Duodenal mucosa (tissue), 2 donors: ENCODE measurements around the gene MRPS6.

Source experiments
- H3K27ac ChIP-seq: one replicate; pipeline ENCODE4 v1.7.0; 2013; ENCODE audit warnings: low read depth, low read length
- H3K27me3 ChIP-seq, 2 donors: one replicate each; pipeline ENCODE4 v1.7.0; 2013; ENCODE audit warnings: low read length in 2 of 2, control low read depth in 1 of 2; ENCODE audit not compliant: insufficient read depth in 2 of 2, control insufficient read depth in 1 of 2
- H3K36me3 ChIP-seq, 2 donors: one replicate each; pipeline ENCODE4 v1.7.0; 2013; ENCODE audit warnings: low read length in 2 of 2, control low read depth in 1 of 2; ENCODE audit not compliant: insufficient read depth in 2 of 2, control insufficient read depth in 1 of 2
- H3K4me1 ChIP-seq, 2 donors: one replicate each; pipeline ENCODE4 v1.7.0; 2013; ENCODE audit warnings: low read length in 2 of 2, control low read depth in 1 of 2; ENCODE audit not compliant: insufficient read depth in 2 of 2, control insufficient read depth in 1 of 2
- H3K4me3 ChIP-seq, 2 donors: one replicate each; pipeline ENCODE4 v1.7.0; 2013; ENCODE audit warnings: low read length in 2 of 2, low read depth in 1 of 2
- H3K9ac ChIP-seq, 2 donors: one replicate each; pipeline ENCODE4 v1.7.0; 2013; ENCODE audit warnings: low read length in 2 of 2, low read depth in 1 of 2
- H3K9me3 ChIP-seq, 2 donors: one replicate each; pipeline ENCODE4 v1.7.0; 2013; ENCODE audit warnings: low read length in 2 of 2, control low read depth in 1 of 2; ENCODE audit not compliant: control insufficient read depth in 1 of 2

Gene MRPS6

GRCh38 chr21:34073032-34073748, at the start of gene MRPS6, which contains the start of gene SLC5A3:
Gene MRPS6, plus strand, starts transcription at chr21:34073578. Its CDS starts 123 bp downstream, at chr21:34073701.
Gene SLC5A3, plus strand, starts transcription at chr21:34073578. Its CDS starts 21,621 bp downstream, at chr21:34095199.
- Histone ChIP-seq H3K9ac (peak within 1 kb of the TSS; percentile 80 to 86), H3K4me3 (peak within 1 kb of the TSS; percentile 81 to 89), H3K36me3 (no peaks in the 10 kb centered on the region), H3K4me1 (peaks cover 22 to 37% of the 10 kb centered on the region in 2 donors), H3K9me3 (no peaks in the 10 kb centered on the region), H3K27me3 (no peaks in the 10 kb centered on the region), H3K27ac (peak within 1 kb of the TSS; percentile 78)

- H3K27ac ChIP-seq = no peak overlapping the region
- H3K9me3 ChIP-seq = peaks cover 0 to 5% of the 10 kb centered on the region in 2 donors
- H3K4me1 ChIP-seq = peaks cover 14 to 21% of the 10 kb centered on the region in 2 donors
- no peak overlapping the region for H3K4me3 ChIP-seq
- H3K27me3 ChIP-seq = no peaks in the 10 kb centered on the region
- no peak overlapping the region for H3K9ac ChIP-seq
- no peaks in the 10 kb centered on the region for H3K36me3 ChIP-seq
Measured at GRCh38 chr21:34023691-34024373, 49.5 kb upstream of the MRPS6 start.

GRCh38 chr21:34024374-34024693, 49.0 kb upstream of the MRPS6 start:
- H3K27ac ChIP-seq = no peak overlapping the region
- H3K9me3 ChIP-seq = peaks cover 0 to 5% of the 10 kb centered on the region in 2 donors
- no peaks in the 10 kb centered on the region for H3K36me3 ChIP-seq
- peaks cover 14 to 18% of the 10 kb centered on the region in 2 donors for H3K4me1 ChIP-seq
- no peak overlapping the region for H3K9ac ChIP-seq
- no peak overlapping the region for H3K4me3 ChIP-seq
- no peaks in the 10 kb centered on the region for H3K27me3 ChIP-seq

GRCh38 chr21:34027721-34028461, 45.5 kb upstream of the MRPS6 start:
- Histone ChIP-seq H3K9me3 (no peaks in the 10 kb centered on the region), H3K27me3 (no peaks in the 10 kb centered on the region), H3K4me3 (no peak overlapping the region), H3K4me1 (peaks cover 8 to 23% of the 10 kb centered on the region in 2 donors), H3K36me3 (no peaks in the 10 kb centered on the region), H3K27ac (no peak overlapping the region), H3K9ac (no peak overlapping the region)

- H3K4me3 ChIP-seq = peak overlapping the region; percentile 11 to 33
- peaks cover 5 to 19% of the 10 kb centered on the region in 2 donors for H3K4me1 ChIP-seq
- no peaks in the 10 kb centered on the region for H3K27me3 ChIP-seq
- no peaks in the 10 kb centered on the region for H3K9me3 ChIP-seq
- no peaks in the 10 kb centered on the region for H3K36me3 ChIP-seq
- H3K9ac ChIP-seq = no peak overlapping the region
- no peak overlapping the region for H3K27ac ChIP-seq
Measured at GRCh38 chr21:34029743-34030528, 43.4 kb upstream of the MRPS6 start.

- Histone ChIP-seq H3K9ac (no peak overlapping the region), H3K4me3 (peak overlapping the region; percentile 5 to 43), H3K4me1 (peaks cover 5 to 19% of the 10 kb centered on the region in 2 donors), H3K27ac (no peak overlapping the region), H3K27me3 (no peaks in the 10 kb centered on the region), H3K9me3 (no peaks in the 10 kb centered on the region), H3K36me3 (no peaks in the 10 kb centered on the region)
Measured at GRCh38 chr21:34031835-34032370, 41.5 kb upstream of the MRPS6 start.

GRCh38 chr21:34034369-34035014, 38.9 kb upstream of the MRPS6 start:
- no peaks in the 10 kb centered on the region for H3K27me3 ChIP-seq

GRCh38 chr21:34035619-34036354, 37.6 kb upstream of the MRPS6 start:
- Histone ChIP-seq H3K4me1 (peaks cover 5 to 7% of the 10 kb centered on the region in 2 donors), H3K9me3 (no peaks in the 10 kb centered on the region), H3K36me3 (no peaks in the 10 kb centered on the region), H3K9ac (no peak overlapping the region), H3K4me3 (no peak overlapping the region), H3K27me3 (no peaks in the 10 kb centered on the region), H3K27ac (no peak overlapping the region)

More at GRCh38 chr21:34034369-34035014, 38.9 kb upstream of the MRPS6 start:
- no peak overlapping the region for H3K4me3 ChIP-seq
- H3K4me1 ChIP-seq = peaks cover 5 to 15% of the 10 kb centered on the region in 2 donors
- H3K36me3 ChIP-seq = no peaks in the 10 kb centered on the region
- H3K9me3 ChIP-seq = no peaks in the 10 kb centered on the region
- no peak overlapping the region for H3K27ac ChIP-seq
- no peak overlapping the region for H3K9ac ChIP-seq
